NOMO-1 treated with dmso at 0.1 percent for 144 hours (cell line): Measurements from ENCODE around the gene SHOC2.

Experiments used
- DNase-seq: peaks from one replicate; lab custom pipeline; 2025; ENCODE audit not compliant: unreplicated experiment; lab: John Stamatoyannopoulos, UW

Gene SHOC2

GRCh38 chr10:110919349-110919931 is at the start of gene SHOC2:
TSS of gene SHOC2 (plus strand) at chr10:110919604. CDS start at chr10:110964359, 44,755 bp downstream.
- no peak for DNase-seq

GRCh38 chr10:110870823-110871297 is 48.5 kb upstream of the SHOC2 start:
- DNase-seq, result no peak

- peak; percentile 91 for DNase-seq
Observed at GRCh38 chr10:110871298-110872084, 47.9 kb upstream of the SHOC2 start, which contains the start of gene PDCD4. TSS of gene PDCD4 (plus strand) at chr10:110871928. CDS start at chr10:110876028, 4,100 bp downstream.

DNA sequence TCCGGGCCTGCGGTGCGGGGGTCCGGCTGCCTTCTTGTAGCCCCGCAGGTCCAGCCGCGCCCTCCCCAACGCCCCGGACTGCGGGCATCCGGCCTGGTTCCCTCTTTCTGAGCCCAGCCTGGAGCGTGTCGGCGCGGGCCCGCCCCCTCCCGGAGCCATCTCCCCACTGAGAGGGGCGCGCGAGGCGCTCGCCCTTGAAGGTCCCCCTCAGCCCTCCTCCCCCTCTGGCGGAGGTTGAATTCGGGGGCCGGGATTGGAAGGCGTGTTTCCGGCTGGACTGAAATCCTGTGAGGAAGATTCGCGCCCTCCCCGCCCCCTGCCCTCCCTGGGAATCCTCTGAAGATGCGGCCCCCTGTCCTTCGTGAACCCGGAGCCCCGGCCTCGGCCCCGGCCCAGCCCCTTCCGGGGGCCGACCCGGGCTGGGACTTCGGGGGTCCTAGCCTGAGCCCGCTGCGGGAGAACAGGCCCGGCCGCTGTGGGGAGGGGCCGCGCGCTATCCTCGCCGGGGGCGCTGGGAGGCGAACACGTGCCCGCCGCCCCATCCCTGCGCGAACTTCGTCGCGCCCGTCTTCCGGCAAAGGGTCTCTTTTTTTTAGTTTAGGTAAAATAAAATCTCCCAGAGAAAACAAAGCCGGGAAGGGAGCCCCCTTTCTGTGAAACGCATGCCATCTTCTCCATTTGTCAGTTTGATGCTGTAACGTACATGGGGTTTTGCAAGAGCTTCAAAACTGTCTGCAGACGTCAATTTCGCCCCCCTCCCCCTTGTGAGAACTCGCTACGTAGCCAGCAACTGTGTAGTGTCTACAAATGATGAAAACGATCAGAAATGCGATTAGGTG is 47.0 kb upstream of the SHOC2 start:
- DNase-seq, result peak; percentile 68

DNA sequence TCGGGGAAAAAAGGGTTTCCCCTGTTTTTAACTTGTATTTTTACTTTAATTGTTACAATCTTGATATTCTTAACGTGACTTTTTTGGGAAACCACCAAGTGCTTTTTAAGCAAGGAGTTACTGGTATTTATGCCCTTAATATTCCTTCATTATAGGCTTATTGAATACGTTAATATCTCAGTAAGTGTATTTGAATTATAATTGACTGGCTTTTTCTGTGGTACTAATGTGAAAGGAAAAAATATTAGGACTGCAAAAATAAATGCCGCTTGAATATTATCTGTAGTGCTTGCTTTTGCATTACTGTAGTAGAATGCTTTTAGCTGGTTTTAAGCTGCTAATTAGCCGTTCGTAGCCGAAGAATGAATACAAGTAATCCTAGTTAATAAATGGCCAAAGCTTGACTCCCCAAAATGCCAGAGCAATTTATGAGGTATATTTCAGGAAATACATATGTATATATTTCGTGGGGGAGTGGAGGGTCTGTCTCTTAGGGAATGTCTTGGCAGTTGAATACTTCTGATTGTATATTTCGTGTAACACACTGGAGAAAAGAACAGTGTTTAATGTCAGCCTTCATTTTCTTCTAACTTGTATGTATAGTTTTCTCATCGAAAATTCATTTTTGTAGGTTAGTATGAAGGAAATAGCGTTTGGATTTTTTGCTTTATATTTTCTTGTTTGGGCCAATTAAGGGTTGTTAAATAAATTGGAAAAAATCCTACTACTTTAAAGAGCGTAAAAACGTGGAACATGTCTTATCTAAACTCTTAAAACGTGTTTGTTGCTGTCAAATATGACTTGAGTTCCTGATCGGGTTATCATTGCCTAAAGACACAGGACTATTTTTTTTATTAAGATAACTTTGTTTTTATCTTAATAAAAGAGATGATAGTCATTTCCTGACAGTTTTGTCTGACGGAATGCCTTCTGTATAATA is 46.1 kb upstream of the SHOC2 start:
- no peak for DNase-seq

- DNase-seq, result no peak
Observed at GRCh38 chr10:110873951-110874350, 45.5 kb upstream of the SHOC2 start.

DNA sequence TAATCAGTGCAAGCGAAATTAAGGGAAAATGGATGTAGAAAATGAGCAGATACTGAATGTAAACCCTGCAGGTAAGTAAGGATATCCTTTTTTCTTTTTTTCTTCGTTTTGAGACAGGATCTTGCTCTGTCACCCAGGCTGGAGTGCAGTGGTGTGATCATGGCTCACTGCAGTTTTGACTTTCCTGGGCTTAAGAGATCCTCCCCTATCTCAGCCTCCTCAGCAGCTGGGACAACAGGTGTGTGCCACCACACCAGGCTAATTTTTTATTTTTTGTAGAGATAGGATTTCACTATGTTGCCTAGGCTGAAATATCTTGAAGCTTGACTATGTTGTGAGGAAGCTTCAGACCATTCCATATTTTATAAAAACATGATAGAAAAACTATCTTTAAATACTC is 43.4 kb upstream of the SHOC2 start:
- no peak for DNase-seq

- no peak for DNase-seq
Observed at GRCh38 chr10:110876788-110877187, 42.6 kb upstream of the SHOC2 start.

DNA sequence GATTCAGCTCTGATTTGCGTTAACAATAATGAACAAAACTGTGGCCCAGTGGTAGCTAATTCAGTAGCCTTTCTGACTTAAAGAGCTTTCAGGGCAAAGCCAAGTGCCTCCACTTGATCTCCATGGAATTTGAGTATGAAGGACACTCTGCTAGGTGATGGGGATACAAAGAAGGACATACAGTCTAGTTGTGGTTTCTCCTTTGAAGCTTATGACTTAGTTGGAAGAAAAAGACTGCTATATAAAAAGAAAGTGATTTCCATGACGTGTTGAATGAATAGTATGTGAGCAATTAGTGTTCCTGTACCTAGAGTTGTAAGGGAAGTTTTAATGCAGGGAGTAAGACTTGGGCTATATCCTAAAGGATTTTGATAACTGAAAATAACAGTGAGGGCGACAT is 39.4 kb upstream of the SHOC2 start:
- no peak for DNase-seq

GRCh38 chr10:110881247-110881646 is 38.2 kb upstream of the SHOC2 start:
- DNase-seq, result no peak

GRCh38 chr10:110881905-110882304 is 37.5 kb upstream of the SHOC2 start:
- DNase-seq, result no peak

DNA sequence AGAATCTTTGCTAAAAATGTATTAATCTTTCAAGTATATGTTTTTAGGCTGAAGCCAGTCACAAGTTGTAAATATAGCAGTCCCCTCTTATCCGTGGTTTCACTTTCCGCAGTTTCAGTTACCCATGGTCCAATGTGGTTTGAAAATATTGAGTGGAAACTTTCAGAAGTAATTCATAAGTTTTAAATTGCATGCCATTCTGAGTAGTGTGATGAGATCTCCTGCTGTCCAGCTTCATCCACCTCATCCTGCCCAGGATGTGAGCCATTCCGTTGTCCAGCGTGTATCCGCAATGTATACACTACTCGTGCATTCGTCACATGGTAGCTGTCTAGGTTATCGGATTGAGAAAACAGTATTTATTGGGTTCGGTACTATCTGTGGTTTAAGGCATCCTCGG is 35.5 kb upstream of the SHOC2 start:
- DNase-seq, result no peak

DNA sequence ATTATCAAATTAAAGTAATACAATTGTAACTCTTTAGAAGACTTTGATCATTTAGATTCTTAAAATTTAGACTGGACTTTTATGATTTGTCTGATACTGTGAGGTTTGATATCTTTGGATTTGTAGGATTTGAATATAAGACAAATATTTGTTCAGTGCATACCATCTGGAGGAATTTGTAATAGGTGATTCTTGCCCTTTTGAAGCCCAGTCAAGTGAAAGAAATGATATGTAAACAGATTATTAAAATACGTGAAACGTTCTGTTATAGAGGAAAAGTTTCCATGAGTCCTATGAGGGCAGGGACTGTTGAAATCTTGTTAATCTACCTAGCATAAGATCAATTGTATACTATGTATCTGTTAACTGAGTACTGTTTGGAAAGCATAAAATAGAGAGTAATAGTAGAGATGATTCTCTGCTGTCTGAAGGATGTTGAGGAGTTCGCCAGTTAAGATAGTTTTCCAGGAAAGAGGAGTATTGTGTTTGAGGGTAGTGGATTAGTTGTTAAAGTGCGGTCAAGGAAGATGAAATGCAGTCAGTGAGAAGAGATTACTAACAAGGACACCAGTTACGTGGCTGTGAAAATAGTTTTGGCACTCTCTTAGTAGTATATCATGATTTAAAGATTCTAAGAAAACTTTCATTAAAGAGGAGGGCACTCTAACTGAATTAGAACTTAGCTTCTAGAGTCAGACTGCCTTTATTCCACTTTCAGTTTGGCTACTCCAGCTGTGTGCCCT is 33.3 kb upstream of the SHOC2 start:
- DNase-seq, result no peak

DNA sequence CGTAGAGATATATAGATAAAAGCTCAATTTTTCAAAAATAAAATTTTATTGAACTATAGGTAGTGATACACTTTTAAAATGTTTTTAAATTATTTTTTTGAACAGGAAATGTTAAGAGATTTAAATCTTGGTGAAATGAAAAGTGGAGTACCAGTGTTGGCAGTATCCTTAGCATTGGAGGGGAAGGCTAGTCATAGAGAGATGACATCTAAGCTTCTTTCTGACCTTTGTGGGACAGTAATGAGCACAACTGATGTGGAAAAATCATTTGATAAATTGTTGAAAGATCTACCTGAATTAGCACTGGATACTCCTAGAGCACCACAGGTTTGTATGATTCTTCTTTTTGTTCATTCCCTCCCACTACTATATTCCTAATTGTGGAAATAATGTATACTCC is 31.8 kb upstream of the SHOC2 start:
- no peak for DNase-seq

DNA sequence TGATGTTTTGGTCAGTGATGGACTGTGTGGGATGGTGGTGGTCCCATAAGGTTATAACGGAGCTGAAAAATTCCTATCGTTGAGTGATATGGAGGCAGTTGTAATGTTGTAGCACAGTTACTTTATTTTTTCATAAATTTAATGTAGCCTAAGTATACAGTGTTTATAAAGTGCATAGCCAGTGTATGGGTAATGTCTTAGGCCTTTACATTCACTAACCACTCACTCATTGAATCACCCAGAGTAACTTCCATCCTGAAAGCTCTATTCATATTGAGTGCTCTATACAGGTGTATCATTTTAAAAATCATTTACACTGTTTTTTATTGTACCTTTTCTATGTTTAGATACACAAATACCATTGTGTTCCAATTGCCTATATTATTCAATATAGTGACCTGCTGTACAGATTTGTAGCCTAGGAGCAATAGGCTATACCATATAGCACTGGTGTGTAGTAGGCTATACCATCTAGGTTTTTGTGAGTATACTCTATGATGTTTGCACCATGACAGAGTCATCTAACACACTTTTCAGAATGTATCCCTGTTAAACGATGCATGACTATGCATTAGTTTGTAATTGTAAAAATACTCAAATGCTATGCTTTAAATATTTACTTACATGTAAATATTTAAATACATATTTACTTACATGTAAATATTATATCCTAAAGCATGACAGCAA is 26.7 kb upstream of the SHOC2 start:
- DNase-seq, result no peak

GRCh38 chr10:110893559-110894179 is 25.7 kb upstream of the SHOC2 start:
- DNase-seq, result peak; percentile 2

GRCh38 chr10:110897184-110897583 is 22.2 kb upstream of the SHOC2 start:
- no peak for DNase-seq

DNA sequence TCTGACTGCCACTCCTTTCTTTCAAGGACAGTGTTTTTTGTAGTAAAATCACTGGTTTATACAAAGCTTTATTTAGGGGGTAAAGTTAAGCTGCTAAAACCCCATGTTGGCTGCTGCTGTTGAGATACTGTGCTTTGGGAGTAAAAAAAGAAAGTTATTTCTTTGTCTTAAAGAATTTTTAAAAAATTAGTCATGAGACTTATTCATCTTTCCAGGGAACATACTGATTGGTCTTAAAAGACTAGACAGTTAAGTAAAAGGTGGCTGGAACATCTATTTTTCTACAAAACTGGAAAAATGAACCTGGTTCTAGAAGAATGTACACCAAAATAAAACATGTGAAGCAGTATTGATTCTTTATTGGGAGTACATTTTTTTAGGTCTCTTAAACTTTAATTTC is 21.0 kb upstream of the SHOC2 start:
- no peak for DNase-seq

DNA sequence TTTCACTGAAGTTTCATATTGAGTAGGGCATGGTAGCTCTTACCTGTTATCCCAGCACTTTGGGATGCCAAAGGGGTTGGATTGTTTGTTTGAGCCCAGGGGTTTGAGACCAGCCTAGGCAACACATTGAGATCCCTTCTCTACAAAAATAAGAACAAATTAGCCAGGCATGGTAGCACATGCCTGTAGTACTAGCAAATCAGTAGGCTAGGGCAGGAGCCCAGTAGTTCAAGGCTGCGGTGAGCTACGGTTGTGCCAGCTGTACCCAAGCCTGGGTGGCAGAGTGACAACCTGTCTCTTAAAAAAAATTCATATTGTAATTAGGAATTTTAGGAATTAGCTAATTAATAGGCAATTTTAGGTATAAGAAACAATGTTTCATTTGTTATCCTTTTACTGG is 18.4 kb upstream of the SHOC2 start:
- no peak for DNase-seq
